GM18519 (cell line): ENCODE measurements around the gene SAA2.
"Not testable (repeated sequence)": the region's sequence is repeated elsewhere in the genome, so short reads cannot be mapped to it uniquely, and the experiment has no call there.

ENCODE experiments used
- ATAC-seq: cut with Tn5 transposase; IDR thresholded peaks from one replicate; pipeline ENCODE4 v1.9.1; 2021; ENCODE audit warnings: mild to moderate bottlenecking, moderate library complexity; ENCODE audit not compliant: unreplicated experiment, low FRiP score

The SAA2 gene

GRCh38 chr11:18248561-18248960 lies at the start of gene SAA2:
Gene SAA2, minus strand, starts transcription at chr11:18248668. Its CDS starts 657 bp downstream, at chr11:18248011.
- no peak for ATAC-seq

DNA sequence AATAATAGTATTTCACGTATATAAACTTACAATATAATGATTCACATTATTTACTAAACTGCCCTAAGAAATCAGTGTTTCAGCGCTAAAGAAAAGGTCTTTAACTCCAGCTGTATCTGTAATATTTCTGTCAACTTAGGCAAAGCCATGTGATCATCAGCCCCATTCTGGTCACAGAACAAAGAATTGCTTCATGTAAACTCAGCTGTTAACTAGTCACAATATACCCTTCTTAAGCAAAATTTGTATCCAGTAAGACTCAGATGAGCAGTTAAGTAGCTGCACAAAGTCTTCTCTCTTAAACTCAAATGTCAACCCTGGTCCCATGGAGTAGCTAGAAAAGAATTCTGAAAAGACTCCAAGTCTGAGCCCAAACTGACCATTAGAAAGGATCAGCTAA lies 46.8 kb upstream of the SAA2 start:
- no peak for ATAC-seq

- no peak for ATAC-seq
These were observed 46.4 kb upstream of the SAA2 start for GRCh38 chr11:18294862-18295261.

- ATAC-seq = no peak
These were observed 40.4 kb upstream of the SAA2 start for GRCh38 chr11:18288911-18289310.

DNA sequence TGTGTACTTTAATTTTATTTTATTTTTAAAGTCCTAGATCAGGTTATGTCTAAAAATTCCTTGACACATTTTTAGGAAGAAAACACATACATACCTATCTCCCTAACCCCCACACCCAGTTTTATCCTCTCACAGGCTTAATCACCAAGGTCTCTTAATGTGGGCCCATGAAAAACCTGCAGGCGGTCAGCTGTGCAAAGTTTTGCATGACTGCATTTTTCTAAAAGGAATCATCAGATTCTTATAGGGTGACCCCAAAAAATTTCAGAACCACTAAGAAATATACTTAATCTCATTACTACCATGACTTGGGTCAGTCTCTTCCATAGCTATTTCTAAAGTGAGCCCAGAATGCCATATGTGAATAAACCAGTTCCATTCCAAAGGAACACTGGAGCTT lies 37.4 kb upstream of the SAA2 start:
- ATAC-seq = no peak

- ATAC-seq = no peak
These were observed 34.2 kb upstream of the SAA2 start for GRCh38 chr11:18282626-18283025.

- peak; percentile 88 for ATAC-seq
These were observed 32.1 kb upstream of the SAA2 start for GRCh38 chr11:18280438-18281045.

DNA sequence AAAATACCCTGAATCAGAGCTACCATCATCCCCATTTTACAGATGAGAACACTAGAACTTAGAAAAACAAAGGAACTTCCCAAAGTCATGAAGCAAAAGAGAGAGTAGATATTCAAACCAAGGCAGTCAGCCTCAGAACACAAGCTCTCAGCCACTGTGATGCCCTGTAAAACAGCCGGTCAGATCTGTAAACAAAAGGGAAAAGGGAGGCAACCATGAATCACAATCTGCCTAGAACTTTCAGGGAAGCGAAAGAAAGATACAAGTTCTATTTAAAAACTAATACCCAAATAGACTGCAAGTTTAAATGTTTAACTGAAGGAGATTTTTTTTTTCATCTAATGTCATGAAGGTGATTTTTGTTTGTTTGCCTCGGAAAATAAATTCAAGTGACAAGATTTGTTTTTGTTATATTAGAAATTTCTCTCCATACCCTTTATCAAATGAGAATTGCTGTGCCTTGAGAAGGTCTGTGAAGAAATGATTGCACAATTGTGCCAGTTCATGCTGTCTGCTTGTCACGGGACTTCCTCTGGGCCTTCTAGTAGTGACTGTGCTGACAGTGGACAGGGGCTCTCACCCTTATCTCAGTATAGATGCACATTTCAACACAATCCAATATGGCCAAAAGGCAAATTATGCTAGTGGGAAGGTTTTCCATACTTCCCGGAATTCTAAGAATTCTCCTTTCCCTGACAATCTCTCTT lies 29.2 kb upstream of the SAA2 start:
- ATAC-seq = no peak

DNA sequence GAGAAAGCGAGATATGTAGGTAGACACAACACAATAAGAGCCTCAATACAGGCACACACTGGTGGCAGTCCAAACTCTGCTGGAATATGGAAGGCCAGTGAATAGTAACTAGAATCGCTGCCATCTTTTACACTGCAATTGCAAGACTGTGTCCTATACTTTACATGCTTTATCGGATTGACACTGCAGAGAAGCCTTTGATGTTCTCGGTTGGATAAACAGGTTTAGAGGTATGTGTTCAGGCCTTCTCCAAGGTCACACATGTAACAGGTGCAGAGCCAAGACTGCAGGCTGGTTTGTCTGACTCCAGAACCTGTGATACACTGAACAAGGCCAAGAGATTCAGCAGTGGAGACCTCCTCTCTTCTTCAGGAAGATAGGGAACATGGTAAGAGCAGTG lies 22.7 kb upstream of the SAA2 start:
- no peak for ATAC-seq

DNA sequence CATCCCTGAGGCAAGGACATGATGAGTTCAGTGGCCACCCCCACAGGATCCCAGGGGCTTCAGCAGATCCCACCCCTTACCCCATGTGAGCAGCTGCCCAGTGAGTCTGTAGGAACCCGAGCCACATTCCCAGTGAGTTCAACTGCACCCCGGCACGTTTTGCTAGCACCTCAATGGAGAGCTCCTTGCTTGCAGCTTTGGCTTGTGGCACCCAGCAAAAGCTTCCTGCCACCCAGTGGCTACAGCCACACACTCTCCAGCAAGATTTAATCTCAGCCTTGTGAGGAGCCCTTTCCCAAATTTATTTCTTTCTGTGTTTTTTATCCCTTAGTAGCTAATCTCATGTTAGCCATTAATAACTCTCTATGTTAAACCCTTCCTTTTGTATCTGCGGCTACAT lies 21.6 kb upstream of the SAA2 start:
- no peak for ATAC-seq

- ATAC-seq = not testable (repeated sequence)
These were observed 20.8 kb upstream of the SAA2 start for GRCh38 chr11:18269252-18269651.

DNA sequence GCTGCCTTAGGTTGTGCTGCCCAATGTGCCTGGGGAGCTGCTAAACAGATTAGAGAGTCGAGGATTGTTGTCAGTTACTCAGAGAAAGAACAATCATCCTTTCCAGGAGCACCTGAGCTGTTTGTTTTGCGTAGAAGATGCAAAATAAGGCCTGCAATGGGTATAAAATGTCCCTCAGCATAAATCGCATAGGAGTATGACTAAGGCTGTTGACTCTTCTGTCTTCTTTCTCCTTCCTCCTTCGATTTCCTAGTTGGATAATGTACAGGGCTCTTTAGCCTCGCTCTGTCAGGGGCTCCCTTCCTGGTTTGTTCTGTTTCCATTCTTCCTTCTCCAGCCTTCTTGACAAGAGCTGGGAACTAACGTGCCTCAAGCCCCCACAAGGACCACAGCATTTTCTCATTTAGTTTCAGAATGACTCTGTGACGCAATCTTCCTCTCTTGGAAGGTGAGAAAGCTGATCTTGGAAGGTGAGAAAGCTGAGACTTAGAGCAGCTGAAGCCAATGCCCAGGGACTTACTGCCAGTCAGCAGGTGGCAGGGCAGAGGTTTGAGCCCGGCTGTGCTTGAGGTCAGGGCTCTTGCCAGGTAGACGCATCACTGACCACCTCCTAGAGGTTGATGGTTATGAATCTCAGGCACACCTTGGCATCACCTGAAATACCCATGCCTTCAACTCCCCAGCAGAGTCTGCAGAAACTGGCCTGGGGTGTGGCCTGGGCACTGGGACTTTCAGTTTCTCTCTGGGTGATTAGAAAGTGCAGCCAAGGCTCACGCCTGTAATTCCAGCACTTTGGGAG lies 19.1 kb upstream of the SAA2 start:
- not testable (repeated sequence) for ATAC-seq

- no peak for ATAC-seq
These were observed 17.5 kb upstream of the SAA2 start, which contains the start of gene SAA1 for GRCh38 chr11:18265949-18266348. Gene SAA1, plus strand, starts transcription at chr11:18266264. Its CDS starts 624 bp downstream, at chr11:18266888.

GRCh38 chr11:18264677-18265555 lies 16.4 kb upstream of the SAA2 start:
- ATAC-seq = no peak

- peak; percentile 42 for ATAC-seq
These were observed 15.6 kb upstream of the SAA2 start for GRCh38 chr11:18264035-18264434.

GRCh38 chr11:18262681-18263350 lies 14.3 kb upstream of the SAA2 start:
- not testable (repeated sequence) for ATAC-seq

GRCh38 chr11:18261721-18262120 lies 13.3 kb upstream of the SAA2 start:
- no peak for ATAC-seq

DNA sequence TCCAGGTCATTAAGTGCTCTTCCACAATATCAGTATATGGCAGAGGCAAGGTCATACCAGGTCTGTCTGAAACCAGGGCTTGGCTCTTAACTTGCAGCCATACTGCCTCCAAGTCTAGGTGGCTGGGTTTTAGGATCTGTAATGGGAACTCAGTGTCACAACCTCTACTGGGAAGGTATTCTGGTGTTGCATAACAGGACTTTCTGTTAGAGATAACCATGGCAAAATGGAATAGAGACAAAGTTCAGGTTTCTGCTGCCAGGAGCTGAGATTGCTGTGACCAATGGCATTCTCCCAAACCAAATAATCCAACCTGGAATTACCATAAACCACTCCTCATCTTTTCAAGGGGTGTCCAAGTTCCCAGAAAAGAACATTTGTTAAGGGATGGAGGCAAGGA lies 10.8 kb upstream of the SAA2 start:
- no peak for ATAC-seq

GRCh38 chr11:18254781-18255361 lies 6.4 kb upstream of the SAA2 start:
- ATAC-seq = no peak
